Type B pancreatic cell (in vitro differentiated cells): ENCODE measurements around the gene FCER2. TPM values are rescaled to one million over a fixed set of nuclear protein-coding genes. Genes with fewer than 3 reads are reported as not detected.

Experiments
- total RNA-seq: library from RNA; stranded (reverse); gene quantifications from 2 replicates; pipeline ENCODE4 v1.2.1, GENCODE V29; 2021; ENCODE audit warnings: low replicate concordance

The FCER2 gene
- total RNA-seq, 1 donor from 2014 or later = not detected

Other genes with a start within 250 kb of the FCER2 start
- 4.8 and 5.7 TPM in 2 replicates for gene PEX11G, start 213.1 kb downstream of the FCER2 start, total RNA-seq
- gene ZNF358, start 186.0 kb downstream of the FCER2 start, total RNA-seq = 49.8 and 67.1 TPM in 2 replicates
- gene MCOLN1, start 179.5 kb downstream of the FCER2 start, total RNA-seq = 24.0 and 24.3 TPM in 2 replicates
- 84.3 and 86.1 TPM in 2 replicates for gene PNPLA6, start 166.4 kb downstream of the FCER2 start, total RNA-seq
- 28.6 and 51.8 TPM in 2 replicates for gene CAMSAP3, start 106.3 kb downstream of the FCER2 start, total RNA-seq
- 38.5 and 46.5 TPM in 2 replicates for gene XAB2, start 72.6 kb downstream of the FCER2 start, total RNA-seq
- 160 and 184 TPM in 2 replicates for gene PET100, start 72.3 kb downstream of the FCER2 start, total RNA-seq
- 1.0 TPM in 1 of 2 replicates, not detected in the other for gene PCP2, start 68.4 kb downstream of the FCER2 start, total RNA-seq
- 61.6 and 108 TPM in 2 replicates for gene STXBP2, start 65.0 kb downstream of the FCER2 start, total RNA-seq
- not detected in 2 replicates for gene RETN, start 33.1 kb downstream of the FCER2 start, total RNA-seq
- gene MCEMP1, start 25.0 kb downstream of the FCER2 start, total RNA-seq = not detected in 2 replicates
- gene TRAPPC5, start 21.3 kb downstream of the FCER2 start, total RNA-seq = 92.6 and 107 TPM in 2 replicates
- gene CLEC4G, start 30.0 kb upstream of the FCER2 start, total RNA-seq = not detected in 2 replicates
- not detected in 2 replicates for gene CD209, start 45.4 kb upstream of the FCER2 start, total RNA-seq
- gene CLEC4M, start 61.1 kb upstream of the FCER2 start, total RNA-seq = 0.48 and 0.69 TPM in 2 replicates
- gene EVI5L, start 128.1 kb upstream of the FCER2 start, total RNA-seq = 11.7 and 19.0 TPM in 2 replicates
- 8.5 and 10.9 TPM in 2 replicates for gene PRR36, start 172.3 kb upstream of the FCER2 start, total RNA-seq
- gene LRRC8E, start 186.4 kb upstream of the FCER2 start, total RNA-seq = 4.3 and 7.4 TPM in 2 replicates
- 38.2 and 42.2 TPM in 2 replicates for gene MAP2K7, start 201.7 kb upstream of the FCER2 start, total RNA-seq
- 1.1 and 2.4 TPM in 2 replicates for gene TGFBR3L, start 212.7 kb upstream of the FCER2 start, total RNA-seq
- gene SNAPC2, start 218.2 kb upstream of the FCER2 start, total RNA-seq = 13.7 and 15.0 TPM in 2 replicates
- 50.0 and 57.8 TPM in 2 replicates for gene CTXN1, start 224.0 kb upstream of the FCER2 start, total RNA-seq
- gene TIMM44, start 241.5 kb upstream of the FCER2 start, total RNA-seq = 73.7 and 80.4 TPM in 2 replicates